Uterus (tissue), 4 donors: Measurements from ENCODE around the gene MMAB. TPM values are rescaled to one million over a fixed set of nuclear protein-coding genes. Genes with fewer than 3 reads are reported as not detected.

Experiments used
- DNase-seq, 2 donors: peaks; one replicate each; pipeline ENCODE4 v3.0.0-alpha.2; 2019 to 2020
- H3K27ac ChIP-seq, 2 donors: fragments of 200-600 bp; sonication (generic); 1 replicate in 1 of 2; 2 replicates in 1 of 2; pipeline ENCODE4 v1.5.1; 2016 to 2018
- H3K27me3 ChIP-seq, 2 donors: fragments of 200-600 bp; sonication (generic); one replicate each; pipeline ENCODE4 v1.5.1; 2018 to 2019; ENCODE audit warnings: control low read depth in 1 of 2
- H3K36me3 ChIP-seq, 2 donors: fragments of 200-600 bp; sonication (generic); one replicate each; pipeline ENCODE4 v1.5.1; 2019; ENCODE audit warnings: control low read depth in 1 of 2
- H3K4me1 ChIP-seq, 2 donors: fragments of 200-600 bp; sonication (generic); one replicate each; pipeline ENCODE4 v1.5.1; 2018 to 2019; ENCODE audit warnings: control low read depth in 1 of 2
- H3K4me3 ChIP-seq, 2 donors: fragments of 200-600 bp; sonication (generic); 1 replicate in 1 of 2; 2 replicates in 1 of 2; pipeline ENCODE4 v1.5.1; 2018 to 2019; ENCODE audit warnings: mild to moderate bottlenecking in 1 of 2
- H3K9me3 ChIP-seq, 2 donors: fragments of 200-600 bp; sonication (generic); one replicate each; pipeline ENCODE4 v1.5.1; 2019; ENCODE audit warnings: control low read depth in 1 of 2
- POLR2A ChIP-seq, 2 donors: fragments of 450-650 bp; IDR thresholded peaks; one replicate each; pipeline ENCODE4 v1.6.1; 2016; ENCODE audit warnings: antibody characterized with exemption in 2 of 2, mild to moderate bottlenecking in 1 of 2, moderate library complexity in 1 of 2
- intact Hi-C: fragments of 100-400 bp; cut with DNase I; formaldehyde crosslinking; loops from one replicate; pipeline ENCODE4 v1.15.1; 2023; ENCODE audit warnings: low total_unique reads
- total RNA-seq, 4 donors: library from RNA; depleted of rRNA in 3 of 4; stranded (reverse); fragments of >200 nt in 3 of 4; gene quantifications; one replicate each; pipeline versions ENCODE4 v1.1.0 to v1.2.4, GENCODE V29; 2014 to 2023
- TF ChIP-seq, protein P1 (sequence below), 4 experiments: fragments of 200-600 bp in 2 of 4; fragments of 450-650 bp in 2 of 4; sonication (generic) in 2 of 4; IDR thresholded peaks; one replicate each; pipeline ENCODE4 v1.5.1; 2016 to 2019; ENCODE audit warnings: antibody characterized with exemption in 4 of 4, mild to moderate bottlenecking in 2 of 4, moderate library complexity in 1 of 4
- donor health status: DM: yes; HTN: yes; CAD: no.

Gene MMAB
- total RNA-seq, 4 donors from 2014 or later: 15.0 to 234 (median 21.5) TPM

GRCh38 chr12:109580684-109581333, 7.5 kb upstream of the MMAB start:
- Histone ChIP-seq H3K9me3 (no peaks in the 10 kb centered on the region), H3K27me3 (no peaks in the 10 kb centered on the region), H3K4me1 (no peaks in the 10 kb centered on the region), H3K27ac (no peak overlapping the region), H3K36me3 (no peaks in the 10 kb centered on the region), H3K4me3 (no peak overlapping the region)
- TF ChIP-seq POLR2A (IDR thresholded peaks at IDR 0.05): no peak
- TF ChIP-seq, protein P1, sequence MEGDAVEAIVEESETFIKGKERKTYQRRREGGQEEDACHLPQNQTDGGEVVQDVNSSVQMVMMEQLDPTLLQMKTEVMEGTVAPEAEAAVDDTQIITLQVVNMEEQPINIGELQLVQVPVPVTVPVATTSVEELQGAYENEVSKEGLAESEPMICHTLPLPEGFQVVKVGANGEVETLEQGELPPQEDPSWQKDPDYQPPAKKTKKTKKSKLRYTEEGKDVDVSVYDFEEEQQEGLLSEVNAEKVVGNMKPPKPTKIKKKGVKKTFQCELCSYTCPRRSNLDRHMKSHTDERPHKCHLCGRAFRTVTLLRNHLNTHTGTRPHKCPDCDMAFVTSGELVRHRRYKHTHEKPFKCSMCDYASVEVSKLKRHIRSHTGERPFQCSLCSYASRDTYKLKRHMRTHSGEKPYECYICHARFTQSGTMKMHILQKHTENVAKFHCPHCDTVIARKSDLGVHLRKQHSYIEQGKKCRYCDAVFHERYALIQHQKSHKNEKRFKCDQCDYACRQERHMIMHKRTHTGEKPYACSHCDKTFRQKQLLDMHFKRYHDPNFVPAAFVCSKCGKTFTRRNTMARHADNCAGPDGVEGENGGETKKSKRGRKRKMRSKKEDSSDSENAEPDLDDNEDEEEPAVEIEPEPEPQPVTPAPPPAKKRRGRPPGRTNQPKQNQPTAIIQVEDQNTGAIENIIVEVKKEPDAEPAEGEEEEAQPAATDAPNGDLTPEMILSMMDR (IDR thresholded peaks at IDR 0.05): no peak
- no peak for DNase-seq
- intact Hi-C loops: no loop called here

- H3K27ac ChIP-seq: no peak overlapping the region
- no peaks in the 10 kb centered on the region for H3K27me3 ChIP-seq
- H3K36me3 ChIP-seq: no peaks in the 10 kb centered on the region
- intact Hi-C loops: no loop called here
- TF ChIP-seq, protein P1 (IDR thresholded peaks at IDR 0.05): no peak
- TF ChIP-seq POLR2A (IDR thresholded peaks at IDR 0.05): no peak
- H3K4me1 ChIP-seq: no peaks in the 10 kb centered on the region
- no peak overlapping the region for H3K4me3 ChIP-seq
- no peaks in the 10 kb centered on the region for H3K9me3 ChIP-seq
- DNase-seq: no peak
Measured at GRCh38 chr12:109580272-109580671, 7.0 kb upstream of the MMAB start.

DNA sequence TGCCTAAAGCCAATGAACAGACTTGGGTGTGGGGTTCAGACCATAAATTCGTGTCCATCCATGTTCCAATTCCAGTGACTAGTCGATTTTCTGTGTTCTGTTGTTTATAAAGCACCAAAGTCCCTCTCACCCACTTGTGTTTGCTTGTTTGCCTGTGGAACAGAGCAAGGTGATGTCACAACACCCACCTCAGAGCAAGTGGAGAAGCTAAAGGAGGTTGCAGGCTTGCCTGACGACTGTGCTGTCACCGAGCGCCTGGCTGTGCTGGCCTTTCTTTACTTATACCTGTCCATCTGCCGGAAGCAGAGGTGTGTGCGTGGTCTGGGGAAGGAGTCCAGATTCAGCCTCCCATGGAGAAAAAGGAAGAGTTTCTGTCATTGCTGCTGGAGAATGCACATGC, 6.3 kb upstream of the MMAB start:
- H3K27me3 ChIP-seq: no peaks in the 10 kb centered on the region
- H3K36me3 ChIP-seq: no peaks in the 10 kb centered on the region
- DNase-seq: no peak
- H3K4me3 ChIP-seq: no peak overlapping the region
- no peak for TF ChIP-seq POLR2A (IDR thresholded peaks at IDR 0.05)
- TF ChIP-seq, protein P1 (IDR thresholded peaks at IDR 0.05): no peak
- H3K4me1 ChIP-seq: no peaks in the 10 kb centered on the region
- no peaks in the 10 kb centered on the region for H3K9me3 ChIP-seq
- intact Hi-C loops: no loop called here
- no peak overlapping the region for H3K27ac ChIP-seq

DNA sequence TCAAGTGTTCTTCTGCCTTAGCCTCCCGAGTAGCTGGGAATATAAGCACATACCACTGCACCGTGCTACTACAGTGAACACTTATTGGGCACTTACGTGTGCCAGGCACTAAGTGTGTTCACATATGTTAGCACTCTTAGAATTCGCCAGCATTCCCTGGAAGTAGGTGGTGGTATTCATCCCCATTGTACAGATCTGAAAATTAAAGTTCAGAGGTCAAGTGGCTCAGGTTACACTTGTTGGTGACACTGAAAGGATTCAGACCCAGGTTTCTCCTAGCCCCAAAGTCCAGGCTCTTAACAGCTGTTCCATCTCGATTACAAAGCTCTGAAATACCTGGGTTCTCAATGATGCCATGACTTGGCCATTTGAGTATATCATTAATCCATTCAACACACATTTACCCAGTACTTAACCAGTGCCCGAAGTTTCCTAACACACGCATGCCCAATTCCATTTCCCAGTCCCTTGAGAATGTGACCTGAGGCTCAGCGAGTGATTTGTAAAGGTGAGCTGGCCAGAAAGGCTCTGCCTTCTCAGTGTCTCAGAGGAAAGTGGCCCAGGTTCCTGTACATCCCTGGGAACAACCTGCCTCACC, 5.1 kb upstream of the MMAB start:
- no peak for DNase-seq
- Histone ChIP-seq H3K4me3 (no peak overlapping the region), H3K36me3 (no peaks in the 10 kb centered on the region), H3K4me1 (no peaks in the 10 kb centered on the region), H3K9me3 (no peaks in the 10 kb centered on the region), H3K27ac (no peak overlapping the region), H3K27me3 (no peaks in the 10 kb centered on the region)
- intact Hi-C loops: no loop called here
- no peak for TF ChIP-seq POLR2A (IDR thresholded peaks at IDR 0.05)
- TF ChIP-seq, protein P1 (IDR thresholded peaks at IDR 0.05): no peak

DNA sequence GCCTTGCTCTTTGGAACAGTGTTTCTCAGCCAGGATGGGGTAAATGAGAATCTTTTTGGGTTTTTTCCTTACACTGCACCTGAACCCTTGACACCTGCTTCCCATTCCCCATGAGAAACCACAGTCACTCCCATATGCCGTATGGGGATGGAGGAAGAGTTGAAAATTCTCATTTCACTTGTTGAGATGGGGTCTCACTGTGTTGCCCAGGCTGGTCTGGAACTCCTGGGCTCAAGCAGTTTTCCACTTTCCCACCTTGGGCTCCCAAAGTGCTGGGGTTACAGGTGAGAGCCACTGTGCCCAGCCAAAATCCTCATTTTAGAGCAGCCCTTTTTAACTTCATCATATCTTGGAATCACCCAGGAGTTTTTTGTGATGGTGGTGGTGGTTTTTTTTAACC, 4.0 kb upstream of the MMAB start:
- Histone ChIP-seq H3K36me3 (no peaks in the 10 kb centered on the region), H3K27me3 (no peaks in the 10 kb centered on the region), H3K4me3 (no peak overlapping the region), H3K9me3 (no peaks in the 10 kb centered on the region), H3K27ac (no peak overlapping the region), H3K4me1 (peaks cover 0 to 4% of the 10 kb centered on the region in 2 donors)
- intact Hi-C loops: no loop called here
- TF ChIP-seq POLR2A (IDR thresholded peaks at IDR 0.05): no peak
- TF ChIP-seq, protein P1 (IDR thresholded peaks at IDR 0.05): no peak
- DNase-seq: no peak
